ENCODE data around the gene IL17C. TPM values are rescaled to one million over a fixed set of nuclear protein-coding genes. Genes with fewer than 3 reads are reported as not detected.

IL17C gene
- total RNA-seq, 2 donors from 2014 or later, result not detected

GRCh38 chr16:88602091-88602490 lies 36.3 kb upstream of the IL17C start:
- DNase-seq, result no peak
- Histone ChIP-seq H3K36me3 (ENCODE audit: control insufficient read depth, insufficient read depth, low read length) (peaks cover 79% of the 10 kb centered on the region), H3K27ac (ENCODE audit: low read depth, low read length) (no peak overlapping the region), H3K9me3 (ENCODE audit: control insufficient read depth, low read length) (no peaks in the 10 kb centered on the region), H3K9ac (ENCODE audit: extremely low read depth, low read length, poor library complexity, severe bottlenecking) (no peak overlapping the region), H3K27me3 (ENCODE audit: control insufficient read depth, insufficient read depth, low read length, poor library complexity, severe bottlenecking) (no peaks in the 10 kb centered on the region), H3K4me3 (ENCODE audit: low read length) (no peak overlapping the region), H3K4me1 (ENCODE audit: control insufficient read depth, insufficient read depth, low read length) (no peaks in the 10 kb centered on the region)
- TF ChIP-seq CTCF (conservative IDR thresholded peaks at IDR 0.05), result no peak
- Mint-ChIP-seq H3K27me3 (ENCODE audit: insufficient read depth) (no peaks in the 10 kb centered on the region), H3K36me3 (ENCODE audit: low read depth) (peaks cover 64% of the 10 kb centered on the region), H3K4me1 (no peaks in the 10 kb centered on the region), H3K9me3 (no peaks in the 10 kb centered on the region), H3K4me3 (no peak overlapping the region), H3K27ac (no peak overlapping the region)
- 86 to 100% methylated on average over 4 to 7 of the region's 7 CpGs for WGBS, 2 experiments (ENCODE audit: insufficient coverage in 1 of 2, insufficient read length in 1 of 2)

GRCh38 chr16:88605186-88606147 lies 32.9 kb upstream of the IL17C start:
- Histone ChIP-seq H3K36me3 (ENCODE audit: control insufficient read depth, insufficient read depth, low read length) (peaks cover 77% of the 10 kb centered on the region), H3K9ac (ENCODE audit: extremely low read depth, low read length, poor library complexity, severe bottlenecking) (no peak overlapping the region), H3K27me3 (ENCODE audit: control insufficient read depth, insufficient read depth, low read length, poor library complexity, severe bottlenecking) (no peaks in the 10 kb centered on the region), H3K4me3 (ENCODE audit: low read length) (no peak overlapping the region), H3K9me3 (ENCODE audit: control insufficient read depth, low read length) (no peaks in the 10 kb centered on the region), H3K27ac (ENCODE audit: low read depth, low read length) (no peak overlapping the region), H3K4me1 (ENCODE audit: control insufficient read depth, insufficient read depth, low read length) (no peaks in the 10 kb centered on the region)
- H3K4me3 Mint-ChIP-seq, result no peak overlapping the region
- DNase-seq, result no peak
- H3K27me3 Mint-ChIP-seq (ENCODE audit: insufficient read depth), result no peaks in the 10 kb centered on the region
- H3K36me3 Mint-ChIP-seq (ENCODE audit: low read depth), result peaks cover 59% of the 10 kb centered on the region
- WGBS, 2 experiments (ENCODE audit: insufficient coverage in 1 of 2, insufficient read length in 1 of 2), result 91 to 98% methylated on average over 18 to 20 of the region's 20 CpGs
- H3K4me1 Mint-ChIP-seq, result no peaks in the 10 kb centered on the region
- no peak for TF ChIP-seq CTCF (conservative IDR thresholded peaks at IDR 0.05)
- no peak overlapping the region for H3K27ac Mint-ChIP-seq
- no peaks in the 10 kb centered on the region for H3K9me3 Mint-ChIP-seq

- Histone ChIP-seq H3K4me3 (ENCODE audit: low read length) (no peak overlapping the region), H3K4me1 (ENCODE audit: control insufficient read depth, insufficient read depth, low read length) (no peaks in the 10 kb centered on the region), H3K27ac (ENCODE audit: low read depth, low read length) (no peak overlapping the region), H3K36me3 (ENCODE audit: control insufficient read depth, insufficient read depth, low read length) (peaks cover 74% of the 10 kb centered on the region), H3K27me3 (ENCODE audit: control insufficient read depth, insufficient read depth, low read length, poor library complexity, severe bottlenecking) (no peaks in the 10 kb centered on the region), H3K9ac (ENCODE audit: extremely low read depth, low read length, poor library complexity, severe bottlenecking) (no peak overlapping the region), H3K9me3 (ENCODE audit: control insufficient read depth, low read length) (no peaks in the 10 kb centered on the region)
- Mint-ChIP-seq H3K9me3 (no peaks in the 10 kb centered on the region), H3K4me3 (no peak overlapping the region), H3K27me3 (ENCODE audit: insufficient read depth) (no peaks in the 10 kb centered on the region), H3K27ac (no peak overlapping the region), H3K4me1 (peaks cover 5% of the 10 kb centered on the region), H3K36me3 (ENCODE audit: low read depth) (peaks cover 56% of the 10 kb centered on the region)
- 95 to 97% methylated on average over 16 to 17 of the region's 17 CpGs for WGBS, 2 experiments (ENCODE audit: insufficient coverage in 1 of 2, insufficient read length in 1 of 2)
- DNase-seq, result no peak
- TF ChIP-seq CTCF (conservative IDR thresholded peaks at IDR 0.05), result no peak
These were observed 32.1 kb upstream of the IL17C start for GRCh38 chr16:88606148-88606757.
